Measurements from ENCODE around the gene WDHD1.
"Not testable (repeated sequence)": the region's sequence is repeated elsewhere in the genome, so short reads cannot be mapped to it uniquely, and the experiment has no call there.

- TF ChIP-seq CTCF (IDR thresholded peaks at IDR 0.05; ENCODE audit: low read depth, low read length, poor library complexity, severe bottlenecking); EZH2phosphoT487 (IDR thresholded peaks at IDR 0.05; ENCODE audit: borderline replicate concordance, low read length): not testable (repeated sequence)
These were observed 74.1 kb downstream of the WDHD1 start for GRCh38 chr14:54952803-54953202.

All from DOHH2 (cell line).